HG03571 (cell line): ENCODE results near the gene RTRAF.

Source experiments
- ATAC-seq: cut with Tn5 transposase; IDR thresholded peaks from one replicate; pipeline ENCODE4 v1.9.1; 2021; ENCODE audit not compliant: unreplicated experiment

RTRAF gene

DNA sequence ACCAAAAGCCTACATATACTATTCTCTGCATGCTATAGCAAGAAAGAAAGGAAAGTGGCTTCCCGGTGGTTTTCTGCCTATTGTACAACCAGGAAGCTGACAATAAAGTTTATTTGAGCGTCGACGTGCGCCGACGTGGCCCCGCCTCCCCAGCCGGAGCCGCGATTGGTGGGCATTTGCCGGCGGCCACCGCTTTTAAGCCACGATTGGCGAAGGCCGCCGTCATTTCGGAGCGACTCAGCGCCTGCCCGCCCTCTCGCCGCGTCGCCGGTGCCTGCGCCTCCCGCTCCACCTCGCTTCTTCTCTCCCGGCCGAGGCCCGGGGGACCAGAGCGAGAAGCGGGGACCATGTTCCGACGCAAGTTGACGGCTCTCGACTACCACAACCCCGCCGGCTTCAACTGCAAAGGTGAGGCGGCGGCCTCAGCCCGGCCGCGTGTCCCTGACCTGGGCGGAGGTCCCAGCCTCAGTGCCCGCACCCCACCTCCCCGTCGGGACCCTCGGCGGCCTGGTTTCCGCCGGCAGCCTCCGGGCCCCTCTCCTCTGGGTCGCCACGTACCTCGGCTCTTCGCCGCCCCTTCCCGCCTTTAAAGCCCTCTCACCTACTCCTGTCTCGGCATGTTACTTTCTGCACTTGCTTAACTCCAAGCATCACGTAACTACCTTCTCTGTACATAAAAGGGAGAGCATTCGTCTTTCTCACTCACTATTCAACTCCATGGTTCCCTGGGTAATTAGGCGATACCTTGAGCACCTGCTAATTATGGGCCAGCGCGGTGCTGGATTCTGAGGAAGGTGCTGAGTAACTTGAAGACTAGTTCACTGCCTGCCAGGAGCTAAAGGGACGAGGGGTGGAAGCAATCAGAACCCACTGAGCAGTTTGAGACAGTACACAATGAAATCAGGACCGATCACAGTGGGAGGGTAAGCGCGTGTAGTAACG lies at the start of gene RTRAF:
Gene RTRAF (plus strand): TSS at position 254 of the 942 bp plus-strand sequence. CDS start 94 bp downstream, at position 348.
- peak; percentile 96 for ATAC-seq

DNA sequence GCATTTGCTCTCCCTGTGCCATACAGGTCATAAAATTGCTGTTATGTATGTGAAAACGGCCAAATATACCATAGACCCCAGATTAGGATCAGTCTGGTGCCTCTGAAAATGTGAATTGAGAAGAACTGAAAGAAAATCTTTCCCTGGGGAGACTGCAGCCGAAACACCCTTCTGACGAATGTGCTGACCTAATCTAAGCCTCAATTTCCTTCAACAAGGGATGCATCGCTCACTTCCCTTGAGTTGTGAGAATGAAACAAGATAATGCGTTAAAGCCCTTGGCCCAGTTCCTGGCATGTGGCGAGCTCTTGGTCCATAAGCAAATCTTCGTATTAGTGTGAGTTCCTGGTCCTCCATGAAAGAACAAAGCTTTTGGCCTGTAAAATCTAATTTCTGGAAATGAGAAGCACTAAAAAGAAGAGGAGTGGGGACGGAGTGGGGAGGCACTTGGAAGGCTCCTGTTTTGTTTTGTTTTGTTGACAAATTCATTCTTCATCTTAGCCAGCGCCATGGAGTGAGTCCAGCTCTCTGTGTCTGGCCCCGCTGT lies 49.5 kb upstream of the RTRAF start:
- ATAC-seq: no peak

GRCh38 chr14:51942971-51943370 lies 46.4 kb upstream of the RTRAF start:
- no peak for ATAC-seq

DNA sequence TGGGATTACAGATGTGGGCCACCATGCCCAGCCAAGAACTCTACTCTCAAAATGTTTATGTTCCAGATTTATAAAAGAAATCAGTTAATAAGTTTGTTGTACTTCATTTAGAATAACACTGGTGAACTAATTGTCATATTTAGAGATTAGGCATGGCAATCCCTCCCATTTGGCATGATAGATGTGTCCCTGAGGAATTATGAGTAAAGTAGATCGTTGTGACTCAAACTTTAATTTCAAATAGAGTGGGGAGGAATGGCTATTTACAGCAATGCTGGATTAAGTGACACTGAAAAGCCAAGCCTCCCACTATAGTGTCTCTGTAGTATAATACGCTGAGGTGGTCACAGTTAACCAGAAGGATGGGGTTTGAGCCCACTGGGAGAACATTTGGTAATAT lies 39.3 kb upstream of the RTRAF start:
- no peak for ATAC-seq

DNA sequence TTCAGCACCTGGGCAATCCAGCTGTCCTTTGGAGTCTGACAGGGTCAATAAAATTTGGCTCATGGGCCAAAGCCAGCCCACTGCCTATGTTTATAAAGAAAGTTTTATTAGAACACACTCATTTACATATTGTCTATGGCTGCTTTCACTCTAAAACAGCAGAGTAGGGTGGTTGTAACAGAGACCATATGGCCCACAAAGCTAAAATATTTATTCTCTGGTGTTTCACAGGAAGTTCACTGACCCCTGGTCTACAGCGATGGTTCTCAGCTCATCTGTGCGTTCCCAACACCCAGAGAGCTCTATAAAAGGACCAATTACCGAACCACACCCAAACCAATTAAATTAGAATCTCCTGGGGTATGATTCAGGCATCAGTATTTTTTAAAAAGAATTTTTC lies 37.7 kb upstream of the RTRAF start:
- no peak for ATAC-seq

DNA sequence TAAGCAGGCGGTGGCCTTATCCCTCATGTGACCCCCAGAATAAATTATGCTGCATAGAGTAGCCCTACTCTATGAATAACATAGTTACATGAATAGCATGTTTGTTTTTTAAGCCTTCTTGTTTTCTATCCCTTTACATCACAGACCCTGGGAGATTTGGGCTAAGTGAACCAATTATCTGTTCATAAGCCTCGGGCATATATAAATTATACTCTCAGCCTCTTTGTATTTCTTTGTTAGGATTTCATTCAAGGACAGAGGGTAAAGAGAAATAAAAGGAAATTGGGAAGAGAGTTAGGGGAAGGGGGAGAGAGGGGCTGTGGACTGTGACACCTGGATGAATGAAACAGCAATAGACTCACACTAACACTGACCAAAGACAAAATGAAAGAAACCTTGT lies 35.3 kb upstream of the RTRAF start:
- ATAC-seq: no peak

- ATAC-seq: no peak
Observed at GRCh38 chr14:51954657-51955056, 34.7 kb upstream of the RTRAF start.

DNA sequence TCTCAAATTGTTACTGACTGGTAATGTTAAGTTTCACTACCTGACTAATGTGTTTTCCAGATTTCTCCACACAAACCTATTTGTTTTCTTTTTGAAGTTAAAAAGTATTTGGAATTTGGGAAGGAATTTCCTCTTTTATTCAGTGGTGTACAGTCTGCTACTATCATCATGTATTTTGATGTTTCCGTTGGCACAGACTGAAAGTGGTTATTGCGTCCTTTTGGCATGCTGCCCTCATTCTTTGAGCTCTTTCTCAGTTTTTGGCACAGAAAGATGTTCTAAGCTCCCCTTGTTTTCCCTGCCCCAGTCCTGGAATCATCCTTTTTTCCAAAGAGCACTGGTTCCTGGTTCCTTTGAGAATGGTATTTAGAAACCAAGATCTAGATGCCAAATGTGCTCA lies 31.4 kb upstream of the RTRAF start:
- ATAC-seq: no peak

- no peak for ATAC-seq
Observed at GRCh38 chr14:51959928-51960327, 29.4 kb upstream of the RTRAF start.

DNA sequence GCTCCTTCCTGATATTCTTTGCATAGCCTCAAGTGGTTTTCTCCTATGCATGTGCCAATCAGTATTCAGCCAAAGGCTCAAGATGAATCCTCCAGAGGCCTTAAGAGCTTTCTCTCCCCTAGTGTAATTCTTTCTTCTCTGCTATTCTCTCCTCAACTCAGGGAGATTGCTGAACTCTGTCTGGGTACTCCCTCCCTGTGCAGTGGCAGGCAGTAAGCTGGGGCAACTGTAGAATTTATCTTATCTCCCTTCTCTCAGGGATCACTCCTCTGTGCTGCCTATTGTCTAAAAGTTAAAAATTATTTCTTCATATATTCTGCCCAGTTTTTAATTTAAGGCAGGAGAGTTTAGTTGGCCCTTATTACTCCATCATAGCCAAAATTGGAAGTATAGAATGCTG lies 28.5 kb upstream of the RTRAF start:
- ATAC-seq: no peak

- ATAC-seq: no peak
Observed at GRCh38 chr14:51962711-51963110, 26.6 kb upstream of the RTRAF start.

- no peak for ATAC-seq
Observed at GRCh38 chr14:51963286-51963685, 26.1 kb upstream of the RTRAF start.

- no peak for ATAC-seq
Observed at GRCh38 chr14:51967521-51967920, 21.8 kb upstream of the RTRAF start.

GRCh38 chr14:51969852-51970540 lies 19.4 kb upstream of the RTRAF start:
- no peak for ATAC-seq

DNA sequence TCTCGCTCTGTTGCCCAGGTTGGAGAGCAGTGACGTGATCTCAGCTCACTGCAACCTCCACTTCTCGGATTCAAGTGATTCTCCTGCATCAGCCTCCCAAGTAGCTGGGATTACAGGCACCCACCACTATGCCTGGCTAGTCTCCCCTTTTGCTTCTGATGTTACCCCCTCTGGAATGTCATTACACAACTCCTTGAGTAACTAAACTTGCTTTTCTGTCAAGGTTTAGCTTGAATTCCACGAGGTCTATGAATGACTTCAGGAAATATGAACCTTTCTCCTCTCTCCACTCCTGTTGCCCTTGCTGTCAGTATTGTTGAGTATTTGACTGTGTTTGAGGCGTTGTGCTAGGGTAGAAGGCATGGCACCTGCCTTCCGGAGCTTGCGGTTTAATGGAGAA lies 16.8 kb upstream of the RTRAF start:
- ATAC-seq: no peak

GRCh38 chr14:51977075-51977474 lies 12.3 kb upstream of the RTRAF start:
- ATAC-seq: no peak

DNA sequence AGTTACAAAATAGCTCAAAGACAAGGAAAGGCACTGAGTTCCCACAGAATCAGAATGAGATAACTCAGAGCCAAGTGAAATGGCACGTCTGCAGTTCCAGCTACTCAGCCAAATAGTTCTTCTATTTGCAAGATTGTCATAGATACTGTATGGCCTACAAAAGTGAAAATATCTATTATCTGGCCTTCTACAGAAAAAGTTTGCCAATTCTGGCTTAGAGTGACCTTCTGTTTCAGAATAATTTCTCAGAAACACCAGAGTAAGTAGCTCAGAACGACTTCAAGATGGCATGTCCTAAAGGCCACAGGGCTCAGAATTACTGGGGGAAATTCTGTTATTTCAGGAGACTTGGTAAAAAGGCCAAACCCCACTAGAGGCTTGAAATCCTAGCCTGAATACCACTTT lies 10.7 kb upstream of the RTRAF start:
- no peak for ATAC-seq

DNA sequence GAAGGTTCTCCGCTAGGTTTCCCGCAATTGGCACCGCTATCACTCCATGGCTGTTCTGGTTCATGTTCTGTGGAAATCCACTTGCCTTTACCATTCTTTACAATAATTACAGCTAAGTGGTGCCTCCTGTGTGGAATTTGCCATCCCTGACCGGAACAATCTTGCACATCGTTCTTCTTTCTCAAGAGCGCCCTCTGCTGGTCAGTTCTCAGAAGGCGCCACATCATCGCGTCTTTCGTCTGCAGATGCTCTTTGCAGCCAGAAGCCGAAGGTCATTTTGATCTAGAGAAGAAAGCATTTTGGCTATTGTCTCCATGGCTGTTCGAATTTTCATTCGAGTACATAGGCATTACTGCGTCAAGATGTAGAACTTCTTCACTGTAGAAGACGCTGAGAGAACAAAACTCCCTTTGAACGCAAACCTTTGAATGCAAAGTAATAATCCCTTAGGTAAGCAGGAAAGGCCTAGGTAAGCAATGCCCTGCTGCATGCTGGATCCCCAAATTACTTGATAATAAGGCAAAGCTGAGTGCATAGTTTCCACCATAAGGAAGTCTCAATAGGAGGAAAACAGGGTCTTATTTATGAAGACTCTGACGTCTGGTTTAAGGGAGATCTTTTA lies 10.1 kb upstream of the RTRAF start:
- no peak for ATAC-seq

DNA sequence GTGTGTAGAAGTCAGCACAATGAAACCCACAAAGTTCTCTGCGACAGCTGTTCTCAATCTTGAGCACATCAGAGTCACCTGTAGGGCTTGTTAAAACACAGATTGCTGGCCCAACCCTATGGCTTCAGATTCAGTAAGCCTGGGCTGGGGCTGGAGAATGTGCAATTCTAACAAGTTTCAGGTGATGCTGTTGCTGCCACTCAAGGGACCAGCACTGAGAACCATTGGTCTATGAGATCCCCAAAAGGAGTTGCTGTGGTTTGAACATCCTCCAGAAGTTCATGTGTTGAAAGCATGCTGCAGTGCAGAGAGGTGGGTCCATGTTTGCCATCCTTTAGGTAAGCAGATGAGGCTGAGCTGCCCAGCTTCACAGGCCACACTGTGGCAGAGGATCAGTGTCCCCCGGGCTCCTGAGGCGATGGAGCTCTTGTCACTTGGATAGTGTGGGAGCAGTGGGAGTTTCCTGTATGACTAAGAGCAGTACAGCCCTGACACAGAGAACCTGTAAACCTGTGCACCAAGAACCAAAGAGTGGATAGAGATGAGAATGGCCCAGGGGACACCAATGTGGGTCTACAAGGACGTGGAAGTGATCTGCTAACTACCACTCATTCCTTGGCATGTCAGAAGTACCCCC lies 8.0 kb upstream of the RTRAF start:
- no peak for ATAC-seq

DNA sequence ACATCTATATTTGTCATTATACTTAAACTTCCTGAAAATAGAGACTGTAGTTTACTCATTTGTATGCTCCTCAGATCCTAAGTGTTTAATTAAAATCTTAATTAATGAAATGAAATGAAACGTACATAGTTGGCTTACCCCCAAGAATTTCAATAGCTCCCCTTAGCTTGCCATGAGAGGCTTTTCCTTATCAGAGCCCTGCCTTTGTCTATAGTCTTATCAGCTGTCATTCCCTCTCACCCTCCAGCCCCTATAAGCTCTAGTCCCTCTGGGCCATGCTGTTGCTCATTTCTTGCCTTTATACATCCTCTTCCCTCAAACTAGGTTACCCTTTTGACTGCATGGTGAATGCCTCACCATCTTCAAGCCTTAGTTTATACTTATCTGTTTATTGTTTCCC lies 1.1 kb upstream of the RTRAF start:
- ATAC-seq: no peak

- no peak for ATAC-seq
Observed at GRCh38 chr14:51990488-51990887, 1.1 kb downstream of the RTRAF start.
